Activated CD4-positive, alpha-beta T cell treated with anti-CD3 and anti-CD28 coated beads, Interleukin-2, amount 10 ng/mL, durations not matched to agents 7 days and 5 days (primary cell): ENCODE data around the gene OBSCN. TPM values are rescaled to one million over a fixed set of nuclear protein-coding genes. Genes with fewer than 3 reads are reported as not detected.

ENCODE experiments used
- CTCF ChIA-PET: fragments of 350-600 bp; sonication (Branson Sonifier 250); formaldehyde crosslinking; loops from one replicate; lab custom pipeline; 2021; ENCODE audit warnings: antibody characterized with exemption; lab: Charles Lee
- POLR2A ChIA-PET: fragments of 350-600 bp; sonication (Branson Sonifier 250); formaldehyde crosslinking; loops from one replicate; lab custom pipeline; 2021; ENCODE audit warnings: antibody characterized with exemption; lab: Charles Lee
- DNase-seq: peaks from one replicate; pipeline ENCODE4 v3.0.0-alpha.2; 2020
- H3K27ac Mint-ChIP-seq: one replicate; pipeline ENCODE4 v1.8.0; 2021; ENCODE audit warnings: mild to moderate bottlenecking, moderate library complexity, mixed read lengths
- H3K27me3 Mint-ChIP-seq: one replicate; pipeline ENCODE4 v1.8.0; 2021; ENCODE audit warnings: mixed read lengths
- H3K36me3 Mint-ChIP-seq: one replicate; pipeline ENCODE4 v1.8.0; 2021; ENCODE audit warnings: low read depth, mixed read lengths
- H3K4me1 Mint-ChIP-seq: one replicate; pipeline ENCODE4 v1.8.0; 2021; ENCODE audit warnings: mixed read lengths
- H3K4me3 Mint-ChIP-seq: one replicate; pipeline ENCODE4 v1.8.0; 2021; ENCODE audit warnings: mild to moderate bottlenecking, moderate library complexity, mixed read lengths
- H3K9me3 Mint-ChIP-seq: one replicate; pipeline ENCODE4 v1.8.0; 2021; ENCODE audit warnings: mixed read lengths
- total RNA-seq, 2 experiments: library from RNA; stranded (reverse); gene quantifications; one replicate each; pipeline ENCODE4 v1.2.3, GENCODE V29; 2021

OBSCN gene
- total RNA-seq, 2 experiments from 2014 or later: 13.8 to 21.8 TPM

DNA sequence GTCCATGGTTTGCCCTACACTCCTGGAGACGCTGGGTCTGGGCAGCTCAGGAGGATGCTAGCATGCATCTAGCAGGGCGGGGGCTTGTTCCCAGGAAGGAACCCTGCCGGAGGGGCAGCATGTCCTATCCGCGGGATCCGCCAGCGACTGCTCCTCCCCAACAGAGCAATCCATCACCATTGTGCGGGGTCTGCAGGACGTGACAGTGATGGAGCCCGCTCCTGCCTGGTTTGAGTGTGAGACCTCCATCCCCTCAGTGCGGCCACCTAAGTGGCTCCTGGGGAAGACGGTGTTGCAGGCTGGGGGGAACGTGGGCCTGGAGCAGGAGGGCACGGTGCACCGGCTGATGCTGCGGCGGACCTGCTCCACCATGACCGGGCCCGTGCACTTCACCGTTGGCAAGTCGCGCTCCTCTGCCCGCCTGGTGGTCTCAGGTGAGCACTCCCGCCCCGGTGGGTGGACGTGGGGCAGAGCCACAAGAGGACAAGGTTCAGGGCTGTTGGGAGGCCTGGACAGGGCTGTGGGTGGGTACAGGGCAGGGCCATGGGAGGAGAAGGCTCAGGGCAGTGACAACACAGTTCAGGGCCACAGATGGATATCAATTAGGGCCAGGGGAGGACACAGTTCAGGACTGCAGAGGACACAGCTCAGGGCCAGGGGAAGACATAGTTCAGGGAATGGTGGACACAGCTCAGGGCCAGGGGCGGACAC is 71.3 kb downstream of the OBSCN start:
- Mint-ChIP-seq H3K4me3 (no peak overlapping the region), H3K27me3 (no peaks in the 10 kb centered on the region), H3K36me3 (no peaks in the 10 kb centered on the region), H3K27ac (no peak overlapping the region), H3K4me1 (peaks cover 6% of the 10 kb centered on the region), H3K9me3 (no peaks in the 10 kb centered on the region)
- ChIA-PET POLR2A (no interaction called here), CTCF (no interaction called here)
- no peak for DNase-seq

DNA sequence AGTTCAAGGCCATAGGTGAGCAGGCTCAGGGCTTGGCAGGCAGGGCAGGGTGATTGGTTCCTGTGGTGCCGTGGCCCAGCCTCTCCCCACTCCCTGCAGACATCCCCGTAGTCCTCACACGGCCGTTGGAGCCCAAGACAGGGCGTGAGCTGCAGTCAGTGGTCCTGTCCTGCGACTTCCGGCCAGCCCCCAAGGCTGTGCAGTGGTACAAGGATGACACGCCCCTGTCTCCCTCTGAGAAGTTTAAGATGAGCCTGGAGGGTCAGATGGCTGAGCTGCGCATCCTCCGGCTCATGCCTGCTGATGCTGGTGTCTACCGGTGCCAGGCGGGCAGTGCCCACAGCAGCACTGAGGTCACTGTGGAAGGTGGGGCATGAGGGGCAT is 71.9 kb downstream of the OBSCN start:
- Mint-ChIP-seq H3K9me3 (no peaks in the 10 kb centered on the region), H3K36me3 (no peaks in the 10 kb centered on the region)
- CTCF ChIA-PET: no interaction called here

DNA sequence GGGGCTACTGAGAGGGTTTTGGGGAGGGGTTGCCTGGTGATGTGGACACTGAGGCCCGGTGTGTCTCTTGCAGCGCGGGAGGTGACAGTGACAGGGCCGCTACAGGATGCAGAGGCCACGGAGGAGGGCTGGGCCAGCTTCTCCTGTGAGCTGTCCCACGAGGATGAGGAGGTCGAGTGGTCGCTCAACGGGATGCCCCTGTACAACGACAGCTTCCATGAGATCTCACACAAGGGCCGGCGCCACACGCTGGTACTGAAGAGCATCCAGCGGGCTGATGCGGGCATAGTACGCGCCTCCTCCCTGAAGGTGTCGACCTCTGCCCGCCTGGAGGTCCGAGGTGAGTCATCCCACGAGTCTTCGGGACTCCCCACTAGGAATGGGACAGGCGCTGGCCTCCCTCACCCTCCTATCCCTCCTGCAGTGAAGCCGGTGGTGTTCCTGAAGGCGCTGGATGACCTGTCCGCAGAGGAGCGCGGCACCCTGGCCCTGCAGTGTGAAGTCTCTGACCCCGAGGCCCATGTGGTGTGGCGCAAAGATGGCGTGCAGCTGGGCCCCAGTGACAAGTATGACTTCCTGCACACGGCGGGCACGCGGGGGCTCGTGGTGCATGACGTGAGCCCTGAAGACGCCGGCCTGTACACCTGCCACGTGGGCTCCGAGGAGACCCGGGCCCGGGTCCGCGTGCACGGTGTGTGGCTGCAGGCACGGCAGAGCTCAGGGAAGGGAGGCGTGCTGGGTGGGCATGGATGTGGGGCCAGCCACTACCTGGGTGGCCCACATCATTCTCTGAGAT is 72.5 kb downstream of the OBSCN start:
- no peak for DNase-seq
- H3K36me3 Mint-ChIP-seq: no peaks in the 10 kb centered on the region
- no peaks in the 10 kb centered on the region for H3K9me3 Mint-ChIP-seq
- ChIA-PET CTCF (no interaction called here), POLR2A (no interaction called here)
- no peaks in the 10 kb centered on the region for H3K27me3 Mint-ChIP-seq
- no peak overlapping the region for H3K27ac Mint-ChIP-seq
- H3K4me3 Mint-ChIP-seq: no peak overlapping the region
- peaks cover under 1% of the 10 kb centered on the region for H3K4me1 Mint-ChIP-seq

More for the DNA sequence above, 71.9 kb downstream of the OBSCN start:
- H3K4me3 Mint-ChIP-seq: no peak overlapping the region
- peaks cover 6% of the 10 kb centered on the region for H3K4me1 Mint-ChIP-seq
- DNase-seq: no peak
- no peaks in the 10 kb centered on the region for H3K27me3 Mint-ChIP-seq
- POLR2A ChIA-PET: no interaction called here
- H3K27ac Mint-ChIP-seq: no peak overlapping the region

DNA sequence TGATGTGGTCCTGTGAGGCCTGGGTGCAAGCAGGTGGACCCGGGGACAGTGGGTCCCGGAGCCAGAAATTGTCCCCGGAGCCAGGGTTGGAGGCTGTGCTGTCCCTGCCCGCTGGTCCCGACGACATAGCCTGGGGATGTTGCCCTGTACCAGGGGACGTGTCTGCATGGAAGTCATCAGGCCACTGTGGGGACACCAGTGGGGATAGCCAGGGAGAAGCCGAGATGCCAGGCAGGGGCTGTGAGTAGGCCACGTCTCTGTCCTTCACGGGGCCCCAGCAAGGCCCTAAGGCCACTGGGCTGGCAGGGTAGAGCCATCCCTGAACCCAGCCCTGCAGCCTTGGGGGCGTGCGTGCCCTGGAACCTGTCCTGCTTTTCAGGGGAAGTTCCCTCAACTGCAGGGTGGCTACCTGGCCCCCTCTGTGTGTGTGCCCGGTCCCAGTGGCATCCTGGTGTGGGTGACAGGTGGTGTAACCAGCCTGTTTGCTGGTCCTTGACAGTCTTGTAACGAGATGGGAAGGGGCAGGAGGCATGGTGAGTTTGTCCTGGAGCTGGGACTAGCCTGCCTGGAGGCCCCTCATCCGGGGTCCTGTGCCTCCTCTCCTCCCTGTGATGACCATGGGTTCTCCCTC is 73.2 kb downstream of the OBSCN start:
- POLR2A ChIA-PET: no interaction called here
- H3K27ac Mint-ChIP-seq: no peak overlapping the region
- H3K9me3 Mint-ChIP-seq: no peaks in the 10 kb centered on the region
- DNase-seq: no peak
- H3K36me3 Mint-ChIP-seq: no peaks in the 10 kb centered on the region
- no peak overlapping the region for H3K4me3 Mint-ChIP-seq
- CTCF ChIA-PET: interaction anchor here (1.0 kb wide), 1 partner anchor 12 kb away, joined by 3 read pairs; no protein-coding TSS in a partner anchor
- no peaks in the 10 kb centered on the region for H3K27me3 Mint-ChIP-seq
- H3K4me1 Mint-ChIP-seq: no peaks in the 10 kb centered on the region

DNA sequence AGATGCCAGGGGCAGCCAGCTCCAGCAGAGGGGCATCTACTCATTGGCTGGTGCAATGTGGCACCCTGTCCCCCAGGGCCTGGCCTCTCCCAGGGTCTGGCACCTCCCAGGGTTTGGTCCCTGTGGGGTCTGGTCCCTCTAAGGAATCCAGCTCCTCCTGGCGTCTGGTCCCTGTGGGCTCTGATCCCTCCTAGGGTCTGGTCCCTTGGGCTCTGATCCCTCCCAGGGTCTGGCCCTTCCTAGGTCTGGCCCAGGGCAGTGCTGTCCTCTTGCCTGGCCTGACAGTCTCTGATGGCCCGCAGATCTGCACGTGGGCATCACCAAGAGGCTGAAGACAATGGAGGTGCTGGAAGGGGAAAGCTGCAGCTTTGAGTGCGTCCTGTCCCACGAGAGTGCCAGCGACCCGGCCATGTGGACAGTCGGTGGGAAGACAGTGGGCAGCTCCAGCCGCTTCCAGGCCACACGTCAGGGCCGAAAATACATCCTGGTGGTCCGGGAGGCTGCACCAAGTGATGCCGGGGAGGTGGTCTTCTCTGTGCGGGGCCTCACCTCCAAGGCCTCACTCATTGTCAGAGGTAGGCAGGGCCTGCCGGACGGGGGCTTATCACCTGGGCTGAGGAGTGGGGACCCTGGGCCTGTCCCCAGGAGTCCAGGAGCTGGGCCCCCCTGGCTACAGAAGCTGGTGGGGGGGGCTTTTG is 73.9 kb downstream of the OBSCN start:
- Mint-ChIP-seq H3K4me1 (no peaks in the 10 kb centered on the region), H3K9me3 (no peaks in the 10 kb centered on the region), H3K4me3 (no peak overlapping the region), H3K27me3 (no peaks in the 10 kb centered on the region), H3K27ac (no peak overlapping the region), H3K36me3 (no peaks in the 10 kb centered on the region)
- CTCF ChIA-PET: interaction anchor here (0.9 to 1.0 kb wide), 2 partner anchors 9 to 11 kb away, joined by 3 read pairs; no protein-coding TSS in a partner anchor
- POLR2A ChIA-PET: no interaction called here
- DNase-seq: no peak

DNA sequence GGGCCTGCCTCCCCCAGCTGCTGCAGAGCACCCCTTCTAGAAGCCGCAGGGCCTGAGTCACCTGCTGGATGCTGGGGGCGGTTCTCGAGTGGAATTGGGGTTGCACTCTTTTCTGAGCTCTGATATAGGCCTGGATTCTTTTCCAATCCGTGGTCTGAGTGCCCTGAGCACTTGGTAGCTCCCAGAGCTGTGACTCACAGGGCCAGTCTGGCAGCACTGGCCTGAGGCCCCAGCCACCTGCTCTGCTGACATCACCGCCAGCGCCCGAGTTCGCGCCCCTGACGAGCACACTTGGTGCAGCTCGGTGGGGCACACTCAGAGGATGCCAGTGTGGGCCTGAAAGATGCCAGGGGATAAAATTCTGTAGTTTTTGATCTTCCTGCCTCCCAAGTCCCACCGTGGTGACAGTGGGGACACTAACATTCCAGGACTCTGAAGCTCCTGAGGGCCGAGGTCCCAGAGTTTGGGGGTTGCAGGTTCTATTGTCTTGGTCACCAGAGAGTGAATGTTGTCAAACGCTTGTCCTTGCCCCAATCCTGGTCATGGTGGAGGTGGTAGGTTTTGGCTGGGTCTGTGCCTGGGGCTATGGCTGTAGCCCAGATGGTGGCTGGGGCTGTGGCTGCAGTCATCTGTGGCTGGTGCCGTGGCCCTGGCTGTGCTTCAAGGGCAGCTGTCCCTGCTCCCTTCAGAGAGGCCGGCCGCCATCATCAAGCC is 74.6 kb downstream of the OBSCN start:
- Mint-ChIP-seq H3K27ac (no peak overlapping the region), H3K9me3 (no peaks in the 10 kb centered on the region), H3K4me1 (no peaks in the 10 kb centered on the region), H3K27me3 (no peaks in the 10 kb centered on the region), H3K4me3 (no peak overlapping the region), H3K36me3 (no peaks in the 10 kb centered on the region)
- ChIA-PET POLR2A (no interaction called here), CTCF (interaction anchor here (0.9 to 1.0 kb wide), 2 partner anchors 8 to 11 kb away, joined by 3 read pairs; no protein-coding TSS in a partner anchor)
- DNase-seq: no peak

DNA sequence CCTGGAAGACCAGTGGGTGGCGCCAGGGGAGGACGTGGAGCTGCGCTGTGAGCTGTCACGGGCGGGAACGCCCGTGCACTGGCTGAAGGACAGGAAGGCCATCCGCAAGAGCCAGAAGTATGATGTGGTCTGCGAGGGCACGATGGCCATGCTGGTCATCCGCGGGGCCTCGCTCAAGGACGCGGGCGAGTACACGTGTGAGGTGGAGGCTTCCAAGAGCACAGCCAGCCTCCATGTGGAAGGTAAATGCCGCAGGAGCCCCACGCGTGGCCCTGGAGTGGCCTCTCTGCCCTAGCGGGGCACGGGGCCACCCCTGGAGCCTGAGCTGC is 75.2 kb downstream of the OBSCN start:
- Mint-ChIP-seq H3K9me3 (no peaks in the 10 kb centered on the region), H3K4me1 (no peaks in the 10 kb centered on the region), H3K36me3 (no peaks in the 10 kb centered on the region), H3K27ac (no peak overlapping the region), H3K4me3 (no peak overlapping the region), H3K27me3 (no peaks in the 10 kb centered on the region)
- no peak for DNase-seq
- ChIA-PET CTCF (interaction anchor here (0.8 kb wide), 1 partner anchor 33 kb away, joined by 3 read pairs; no protein-coding TSS in a partner anchor), POLR2A (no interaction called here)

DNA sequence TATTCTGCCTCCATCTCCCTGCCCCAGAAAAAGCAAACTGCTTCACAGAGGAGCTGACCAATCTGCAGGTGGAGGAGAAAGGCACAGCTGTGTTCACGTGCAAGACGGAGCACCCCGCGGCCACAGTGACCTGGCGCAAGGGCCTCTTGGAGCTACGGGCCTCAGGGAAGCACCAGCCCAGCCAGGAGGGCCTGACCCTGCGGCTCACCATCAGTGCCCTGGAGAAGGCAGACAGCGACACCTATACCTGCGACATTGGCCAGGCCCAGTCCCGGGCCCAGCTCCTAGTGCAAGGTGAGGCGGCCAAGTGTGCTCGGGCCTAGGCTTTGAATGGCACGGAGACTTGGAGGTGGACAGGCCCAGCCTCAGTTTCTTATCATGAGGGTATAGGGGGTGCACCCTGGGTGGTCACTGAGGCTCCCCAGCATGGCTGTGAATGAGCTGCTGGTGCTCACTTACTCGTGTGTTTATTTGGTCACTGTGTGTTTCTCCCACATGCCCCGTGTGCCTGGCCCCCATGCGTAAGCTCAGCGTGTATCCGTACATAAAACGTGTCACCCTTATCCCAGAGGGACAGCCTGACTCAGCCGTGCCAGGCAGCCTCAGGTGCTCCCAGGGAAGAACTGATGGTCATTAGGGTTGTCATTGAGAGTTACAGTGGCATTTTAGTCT is 75.8 kb downstream of the OBSCN start:
- ChIA-PET POLR2A (no interaction called here), CTCF (interaction anchor here (0.8 kb wide), 1 partner anchor 34 kb away, joined by 3 read pairs; no protein-coding TSS in a partner anchor)
- Mint-ChIP-seq H3K36me3 (no peaks in the 10 kb centered on the region), H3K4me1 (no peaks in the 10 kb centered on the region), H3K27me3 (no peaks in the 10 kb centered on the region), H3K27ac (no peak overlapping the region), H3K4me3 (no peak overlapping the region), H3K9me3 (no peaks in the 10 kb centered on the region)
- no peak for DNase-seq

DNA sequence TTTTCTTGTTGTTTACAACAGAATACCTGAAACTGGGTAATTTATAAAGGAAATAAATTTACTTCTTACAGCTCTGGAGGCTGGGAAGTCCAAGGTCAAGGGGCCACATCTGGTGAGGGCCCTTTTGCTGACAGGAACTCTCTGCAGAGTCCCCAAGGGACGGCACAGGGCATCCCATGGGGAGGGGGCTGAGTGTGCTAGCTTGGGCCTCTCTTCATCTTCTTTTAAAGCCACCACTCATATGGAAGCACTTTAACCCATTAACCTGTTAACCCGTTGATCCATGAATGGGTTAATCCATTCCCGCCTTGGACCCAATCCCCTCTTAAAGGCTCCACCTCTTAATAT is 76.3 kb downstream of the OBSCN start:
- no peak overlapping the region for H3K27ac Mint-ChIP-seq
- POLR2A ChIA-PET: no interaction called here
- H3K36me3 Mint-ChIP-seq: no peaks in the 10 kb centered on the region
- DNase-seq: no peak
- no peaks in the 10 kb centered on the region for H3K27me3 Mint-ChIP-seq
- CTCF ChIA-PET: no interaction called here
- H3K9me3 Mint-ChIP-seq: no peaks in the 10 kb centered on the region
- H3K4me1 Mint-ChIP-seq: peaks cover 2% of the 10 kb centered on the region
- H3K4me3 Mint-ChIP-seq: no peak overlapping the region

DNA sequence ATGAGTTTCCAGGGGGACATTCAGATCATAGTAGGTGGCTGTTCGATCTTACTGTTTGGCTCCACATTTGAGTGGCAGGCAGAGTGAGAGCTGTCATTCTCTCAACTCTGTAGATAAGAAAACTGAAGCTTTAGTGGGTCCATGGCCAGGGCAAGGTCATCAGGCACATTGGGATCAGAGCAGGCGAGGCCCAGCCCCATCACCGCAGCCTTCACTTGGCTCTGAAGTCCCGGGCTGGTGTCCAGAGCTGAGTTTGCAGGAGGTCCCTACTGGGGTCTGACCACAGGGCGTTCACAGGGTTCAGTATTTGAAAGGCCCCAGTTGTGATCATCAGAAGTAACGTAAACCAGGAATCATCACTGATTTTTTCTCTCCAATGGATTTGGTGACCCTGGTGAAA is 76.7 kb downstream of the OBSCN start:
- DNase-seq: no peak
- CTCF ChIA-PET: no interaction called here
- Mint-ChIP-seq H3K9me3 (no peaks in the 10 kb centered on the region), H3K27me3 (no peaks in the 10 kb centered on the region), H3K4me3 (no peak overlapping the region), H3K27ac (no peak overlapping the region), H3K36me3 (no peaks in the 10 kb centered on the region), H3K4me1 (peaks cover 2% of the 10 kb centered on the region)
- POLR2A ChIA-PET: no interaction called here

DNA sequence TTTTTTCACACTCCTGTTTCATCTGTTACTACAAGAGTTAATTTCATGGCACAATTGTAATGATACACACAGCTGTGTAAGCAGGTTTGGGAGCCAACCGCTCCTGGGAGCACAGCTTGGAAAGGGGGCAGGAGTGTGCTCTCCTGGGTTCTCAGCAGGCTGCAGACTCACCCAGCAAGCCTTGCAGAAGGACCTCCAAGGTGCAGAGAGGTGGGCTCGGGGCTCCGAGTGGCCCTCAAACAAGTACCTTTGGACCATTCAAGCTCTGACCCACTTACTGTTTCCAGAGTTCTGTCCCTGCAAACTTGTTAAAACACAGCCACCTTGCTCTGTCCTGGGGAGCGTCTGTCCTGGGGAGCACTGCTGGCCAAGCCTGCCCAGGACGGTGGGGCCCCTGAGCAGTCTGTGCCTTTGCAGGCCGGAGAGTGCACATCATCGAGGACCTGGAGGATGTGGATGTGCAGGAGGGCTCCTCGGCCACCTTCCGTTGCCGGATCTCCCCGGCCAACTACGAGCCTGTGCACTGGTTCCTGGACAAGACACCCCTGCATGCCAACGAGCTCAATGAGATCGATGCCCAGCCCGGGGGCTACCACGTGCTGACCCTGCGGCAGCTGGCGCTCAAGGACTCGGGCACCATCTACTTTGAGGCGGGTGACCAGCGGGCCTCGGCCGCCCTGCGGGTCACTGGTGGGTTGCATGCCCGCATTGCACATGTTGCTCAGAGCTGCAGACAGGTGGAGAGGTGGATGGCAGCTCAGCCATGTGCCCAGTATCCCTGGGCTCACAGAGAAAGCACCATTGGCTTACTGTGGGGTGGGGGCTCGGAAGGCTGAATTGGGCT is 78.0 kb downstream of the OBSCN start:
- Mint-ChIP-seq H3K4me1 (peaks cover 2% of the 10 kb centered on the region), H3K27me3 (no peaks in the 10 kb centered on the region), H3K36me3 (no peaks in the 10 kb centered on the region), H3K4me3 (no peak overlapping the region), H3K27ac (no peak overlapping the region), H3K9me3 (no peaks in the 10 kb centered on the region)
- CTCF ChIA-PET: interaction anchor here (0.7 kb wide), 2 partner anchors 9 to 287 kb away, joined by 3 read pairs; no protein-coding TSS in a partner anchor
- no peak for DNase-seq
- POLR2A ChIA-PET: no interaction called here
